ENCODE results near the gene THEM4. TPM values are rescaled to one million over a fixed set of nuclear protein-coding genes. Genes with fewer than 3 reads are reported as not detected.

Gene THEM4
- total and polyA plus RNA-seq, 3 experiments from 2014 or later = 31.4 to 77.0 (median 31.7) TPM

DNA sequence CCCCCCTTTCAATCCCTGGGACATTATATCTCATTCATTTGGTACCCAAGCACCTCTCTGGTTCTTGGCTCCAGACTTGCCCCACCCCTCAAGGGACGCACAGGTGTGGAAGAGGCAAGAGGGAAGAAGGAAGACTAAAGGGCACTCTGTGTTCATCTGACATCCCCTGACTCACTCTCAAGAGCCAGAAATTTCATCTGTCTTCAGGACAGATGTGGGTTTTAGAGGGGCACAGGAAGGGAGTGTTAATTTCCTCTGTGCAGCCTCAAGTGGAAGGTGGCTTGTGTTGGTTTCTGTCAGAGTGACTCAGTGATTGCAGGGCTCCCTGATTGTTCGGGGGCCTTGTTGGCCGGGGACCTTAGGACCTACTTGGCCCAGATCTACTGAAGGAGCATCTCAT lies 72.1 kb downstream of the THEM4 start:
- no peak overlapping the region for H3K27ac ChIP-seq (ENCODE audit: low read depth, low read length)
- Mint-ChIP-seq H3K9me3 (no peaks in the 10 kb centered on the region), H3K4me3 (peak overlapping the region; percentile 80 to 95 (median 93)), H3K4me1 (peaks cover 63 to 78% (median 72%) of the 10 kb centered on the region in 3 donors), H3K27me3 (peaks cover 0 to 2% of the 10 kb centered on the region in 2 donors), H3K27ac (peak overlapping the region; percentile 87 to 99 (median 96)), H3K36me3 (peaks cover 0 to 3% (median 0%) of the 10 kb centered on the region in 3 donors)
- ChIA-PET POLR2A (interaction anchor here (0.9 kb wide), 1 partner anchor 46 kb away, joined by 3 read pairs; no protein-coding TSS in a partner anchor), CTCF (interaction anchor here (0.7 to 2.4 kb wide), 21 partner anchors 9 to 387 kb away, joined by 3 to 16 read pairs (median 4); no protein-coding TSS in a partner anchor)
- peaks cover 51% of the 10 kb centered on the region for H3K4me1 ChIP-seq (ENCODE audit: insufficient read depth, low read length)
- DNase-seq = peak in 2 of 5 donors; percentile 43 to 48
- no peaks in the 10 kb centered on the region for H3K9me3 ChIP-seq (ENCODE audit: low read length)
- H3K27me3 ChIP-seq (ENCODE audit: insufficient read depth, low read length, poor library complexity, severe bottlenecking) = no peaks in the 10 kb centered on the region
- peak overlapping the region; percentile 23 for H3K4me3 ChIP-seq (ENCODE audit: low read length)
- H3K36me3 ChIP-seq (ENCODE audit: insufficient read depth, low read length) = no peaks in the 10 kb centered on the region

- peaks cover 56% of the 10 kb centered on the region for H3K4me1 ChIP-seq (ENCODE audit: insufficient read depth, low read length)
- H3K4me1 Mint-ChIP-seq = peaks cover 68 to 84% (median 76%) of the 10 kb centered on the region in 3 donors
- ChIA-PET POLR2A (no interaction called here), CTCF (interaction anchor here (0.9 to 2.4 kb wide), 22 partner anchors 7 to 385 kb away, joined by 3 to 16 read pairs (median 4); partner anchors contain the start of gene TDRKH)
- no peak for DNase-seq
- H3K27me3 ChIP-seq (ENCODE audit: insufficient read depth, low read length, poor library complexity, severe bottlenecking) = no peaks in the 10 kb centered on the region
- no peaks in the 10 kb centered on the region for H3K36me3 Mint-ChIP-seq
- peaks cover 0 to 2% of the 10 kb centered on the region in 2 donors for H3K27me3 Mint-ChIP-seq
- H3K9me3 Mint-ChIP-seq = no peaks in the 10 kb centered on the region
- H3K9me3 ChIP-seq (ENCODE audit: low read length) = no peaks in the 10 kb centered on the region
- H3K4me3 ChIP-seq (ENCODE audit: low read length) = no peak overlapping the region
- no peak overlapping the region for H3K4me3 Mint-ChIP-seq
- no peak overlapping the region for H3K27ac ChIP-seq (ENCODE audit: low read depth, low read length)
- H3K36me3 ChIP-seq (ENCODE audit: insufficient read depth, low read length) = no peaks in the 10 kb centered on the region
- peak overlapping the region in 5 of 8 donors; percentile 72 to 98 (median 85) for H3K27ac Mint-ChIP-seq
These were observed 73.7 kb downstream of the THEM4 start for GRCh38 chr1:151835596-151835995.

GRCh38 chr1:151834239-151834638 lies 75.1 kb downstream of the THEM4 start:
- Histone ChIP-seq H3K4me3 (ENCODE audit: low read length) (no peak overlapping the region), H3K9me3 (ENCODE audit: low read length) (no peaks in the 10 kb centered on the region), H3K27me3 (ENCODE audit: insufficient read depth, low read length, poor library complexity, severe bottlenecking) (no peaks in the 10 kb centered on the region), H3K36me3 (ENCODE audit: insufficient read depth, low read length) (no peaks in the 10 kb centered on the region), H3K27ac (ENCODE audit: low read depth, low read length) (no peak overlapping the region), H3K4me1 (ENCODE audit: insufficient read depth, low read length) (peaks cover 58% of the 10 kb centered on the region)
- peaks cover 69 to 84% (median 76%) of the 10 kb centered on the region in 3 donors for H3K4me1 Mint-ChIP-seq
- POLR2A ChIA-PET = interaction anchor here (0.6 kb wide), 1 partner anchor 42 kb away, joined by 3 read pairs; no protein-coding TSS in a partner anchor
- peak overlapping the region in 1 of 7 donors; percentile 64 for H3K4me3 Mint-ChIP-seq
- H3K27me3 Mint-ChIP-seq = peaks cover 0 to 2% of the 10 kb centered on the region in 2 donors
- peak overlapping the region in 7 of 8 donors; percentile 70 to 99 (median 89) for H3K27ac Mint-ChIP-seq
- CTCF ChIA-PET = interaction anchor here (1.0 to 1.2 kb wide), 2 partner anchors 99 to 240 kb away, joined by 3 read pairs; no protein-coding TSS in a partner anchor
- H3K36me3 Mint-ChIP-seq = no peaks in the 10 kb centered on the region
- DNase-seq = no peak
- no peaks in the 10 kb centered on the region for H3K9me3 Mint-ChIP-seq

- H3K27ac Mint-ChIP-seq = peak overlapping the region; percentile 34 to 99 (median 90)
- Histone ChIP-seq H3K4me1 (ENCODE audit: insufficient read depth, low read length) (peaks cover 59% of the 10 kb centered on the region), H3K27ac (ENCODE audit: low read depth, low read length) (no peak overlapping the region), H3K4me3 (ENCODE audit: low read length) (no peak overlapping the region), H3K9me3 (ENCODE audit: low read length) (no peaks in the 10 kb centered on the region), H3K27me3 (ENCODE audit: insufficient read depth, low read length, poor library complexity, severe bottlenecking) (no peaks in the 10 kb centered on the region), H3K36me3 (ENCODE audit: insufficient read depth, low read length) (no peaks in the 10 kb centered on the region)
- H3K4me3 Mint-ChIP-seq = peak overlapping the region in 6 of 7 donors; percentile 37 to 80 (median 63)
- POLR2A ChIA-PET = no interaction called here
- H3K4me1 Mint-ChIP-seq = peaks cover 75 to 88% (median 80%) of the 10 kb centered on the region in 3 donors
- H3K36me3 Mint-ChIP-seq = no peaks in the 10 kb centered on the region
- H3K27me3 Mint-ChIP-seq = peaks cover 0 to 2% of the 10 kb centered on the region in 2 donors
- H3K9me3 Mint-ChIP-seq = no peaks in the 10 kb centered on the region
- DNase-seq = no peak
- CTCF ChIA-PET = interaction anchor here (0.7 to 0.8 kb wide), 2 partner anchors 25 to 168 kb away, joined by 3 read pairs; no protein-coding TSS in a partner anchor
These were observed 76.0 kb downstream of the THEM4 start for GRCh38 chr1:151833172-151833900.

DNA sequence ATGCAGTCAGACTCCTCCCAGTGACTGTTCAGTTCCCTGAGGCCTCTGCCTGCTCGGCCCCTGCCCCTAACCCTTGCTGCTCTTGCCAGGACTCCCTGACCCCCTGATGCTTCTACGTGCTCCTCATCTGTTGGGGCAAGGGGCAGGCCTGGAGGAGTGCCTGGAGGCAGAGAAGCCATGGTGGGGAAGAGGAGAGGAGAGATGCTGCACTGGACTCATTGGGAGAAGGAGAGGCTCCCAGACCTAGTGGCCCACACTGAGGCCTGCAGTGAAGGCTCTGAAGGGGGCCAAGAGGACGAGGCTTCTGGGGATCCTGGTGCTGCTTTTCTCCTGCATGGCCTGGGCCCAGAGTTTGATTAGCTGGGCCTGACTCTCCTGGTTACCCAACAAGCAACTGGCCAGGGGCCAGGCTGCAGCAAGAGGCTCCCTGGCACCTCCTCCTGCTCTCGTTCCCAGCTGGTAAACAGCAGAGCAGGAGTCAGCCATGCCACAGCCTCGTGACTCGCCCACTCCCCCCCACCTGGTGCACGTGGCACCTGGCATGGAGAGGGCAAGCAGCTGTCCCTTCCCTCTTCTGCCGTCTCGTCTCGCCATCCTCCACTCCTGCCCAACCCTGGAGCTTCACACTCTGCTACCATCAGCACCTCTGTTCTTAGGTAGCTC lies 76.9 kb downstream of the THEM4 start:
- H3K36me3 Mint-ChIP-seq = no peaks in the 10 kb centered on the region
- Histone ChIP-seq H3K9me3 (ENCODE audit: low read length) (no peaks in the 10 kb centered on the region), H3K4me1 (ENCODE audit: insufficient read depth, low read length) (peaks cover 63% of the 10 kb centered on the region), H3K36me3 (ENCODE audit: insufficient read depth, low read length) (no peaks in the 10 kb centered on the region), H3K4me3 (ENCODE audit: low read length) (no peak overlapping the region), H3K27ac (ENCODE audit: low read depth, low read length) (no peak overlapping the region), H3K27me3 (ENCODE audit: insufficient read depth, low read length, poor library complexity, severe bottlenecking) (no peaks in the 10 kb centered on the region)
- H3K27ac Mint-ChIP-seq = peak overlapping the region; percentile 47 to 99 (median 88)
- peaks cover 78 to 92% (median 83%) of the 10 kb centered on the region in 3 donors for H3K4me1 Mint-ChIP-seq
- H3K27me3 Mint-ChIP-seq = peaks cover 0 to 2% of the 10 kb centered on the region in 2 donors
- H3K9me3 Mint-ChIP-seq = no peaks in the 10 kb centered on the region
- ChIA-PET POLR2A (no interaction called here), CTCF (interaction anchor here (0.5 to 0.8 kb wide), 3 partner anchors 24 to 169 kb away, joined by 3 read pairs; no protein-coding TSS in a partner anchor)
- peak overlapping the region in 6 of 7 donors; percentile 55 to 70 (median 67) for H3K4me3 Mint-ChIP-seq
- DNase-seq = no peak

GRCh38 chr1:151831605-151832004 lies 77.7 kb downstream of the THEM4 start, which contains the start of gene RORC:
Gene RORC, minus strand, starts transcription at chr1:151831802. Its CDS starts 38 bp downstream, at chr1:151831764.
- POLR2A ChIA-PET = no interaction called here
- peak within 1 kb of the TSS; percentile 47 to 99 (median 90) for H3K27ac Mint-ChIP-seq
- H3K4me1 ChIP-seq (ENCODE audit: insufficient read depth, low read length) = peaks cover 59% of the 10 kb centered on the region
- no peaks in the 10 kb centered on the region for H3K9me3 ChIP-seq (ENCODE audit: low read length)
- peak within 1 kb of the TSS; percentile 51 for H3K27ac ChIP-seq (ENCODE audit: low read depth, low read length)
- H3K27me3 Mint-ChIP-seq = peaks cover 0 to 2% of the 10 kb centered on the region in 2 donors
- no peak for DNase-seq
- no peaks in the 10 kb centered on the region for H3K9me3 Mint-ChIP-seq
- CTCF ChIA-PET = interaction anchor here (1.2 kb wide), 1 partner anchor 10 kb away, joined by 3 read pairs; no protein-coding TSS in a partner anchor
- peaks cover 72 to 84% (median 77%) of the 10 kb centered on the region in 3 donors for H3K4me1 Mint-ChIP-seq
- H3K4me3 ChIP-seq (ENCODE audit: low read length) = no peak within 1 kb of the TSS
- no peaks in the 10 kb centered on the region for H3K36me3 ChIP-seq (ENCODE audit: insufficient read depth, low read length)
- H3K36me3 Mint-ChIP-seq = no peaks in the 10 kb centered on the region
- H3K4me3 Mint-ChIP-seq = peak within 1 kb of the TSS in 6 of 7 donors; percentile 68 to 84 (median 70)
- no peaks in the 10 kb centered on the region for H3K27me3 ChIP-seq (ENCODE audit: insufficient read depth, low read length, poor library complexity, severe bottlenecking)

GRCh38 chr1:151831256-151831591 lies 78.1 kb downstream of the THEM4 start:
- H3K4me1 Mint-ChIP-seq = peaks cover 71 to 84% (median 77%) of the 10 kb centered on the region in 3 donors
- no peaks in the 10 kb centered on the region for H3K9me3 Mint-ChIP-seq
- Histone ChIP-seq H3K27ac (ENCODE audit: low read depth, low read length) (peak overlapping the region; percentile 51), H3K4me1 (ENCODE audit: insufficient read depth, low read length) (peaks cover 60% of the 10 kb centered on the region), H3K4me3 (ENCODE audit: low read length) (no peak overlapping the region), H3K36me3 (ENCODE audit: insufficient read depth, low read length) (no peaks in the 10 kb centered on the region), H3K27me3 (ENCODE audit: insufficient read depth, low read length, poor library complexity, severe bottlenecking) (no peaks in the 10 kb centered on the region), H3K9me3 (ENCODE audit: low read length) (no peaks in the 10 kb centered on the region)
- ChIA-PET CTCF (interaction anchor here (1.2 kb wide), 1 partner anchor 10 kb away, joined by 3 read pairs; no protein-coding TSS in a partner anchor), POLR2A (no interaction called here)
- peaks cover 0 to 2% of the 10 kb centered on the region in 2 donors for H3K27me3 Mint-ChIP-seq
- H3K4me3 Mint-ChIP-seq = peak overlapping the region in 6 of 7 donors; percentile 68 to 84 (median 70)
- no peaks in the 10 kb centered on the region for H3K36me3 Mint-ChIP-seq
- DNase-seq = no peak
- H3K27ac Mint-ChIP-seq = peak overlapping the region; percentile 33 to 99 (median 90)
